Measurements from ENCODE around the gene CTPS2. TPM values are rescaled to one million over a fixed set of nuclear protein-coding genes. Genes with fewer than 3 reads are reported as not detected.

Gene CTPS2
- total RNA-seq, 1 donor from 2014 or later: 16.4 TPM

- DNase-seq (ENCODE audit: low read depth): no peak
These were observed 69.3 kb downstream of the CTPS2 start for GRCh38 chrX:16643176-16643575.

GRCh38 chrX:16640823-16641222 lies 71.6 kb downstream of the CTPS2 start:
- TF ChIP-seq, protein P1, sequence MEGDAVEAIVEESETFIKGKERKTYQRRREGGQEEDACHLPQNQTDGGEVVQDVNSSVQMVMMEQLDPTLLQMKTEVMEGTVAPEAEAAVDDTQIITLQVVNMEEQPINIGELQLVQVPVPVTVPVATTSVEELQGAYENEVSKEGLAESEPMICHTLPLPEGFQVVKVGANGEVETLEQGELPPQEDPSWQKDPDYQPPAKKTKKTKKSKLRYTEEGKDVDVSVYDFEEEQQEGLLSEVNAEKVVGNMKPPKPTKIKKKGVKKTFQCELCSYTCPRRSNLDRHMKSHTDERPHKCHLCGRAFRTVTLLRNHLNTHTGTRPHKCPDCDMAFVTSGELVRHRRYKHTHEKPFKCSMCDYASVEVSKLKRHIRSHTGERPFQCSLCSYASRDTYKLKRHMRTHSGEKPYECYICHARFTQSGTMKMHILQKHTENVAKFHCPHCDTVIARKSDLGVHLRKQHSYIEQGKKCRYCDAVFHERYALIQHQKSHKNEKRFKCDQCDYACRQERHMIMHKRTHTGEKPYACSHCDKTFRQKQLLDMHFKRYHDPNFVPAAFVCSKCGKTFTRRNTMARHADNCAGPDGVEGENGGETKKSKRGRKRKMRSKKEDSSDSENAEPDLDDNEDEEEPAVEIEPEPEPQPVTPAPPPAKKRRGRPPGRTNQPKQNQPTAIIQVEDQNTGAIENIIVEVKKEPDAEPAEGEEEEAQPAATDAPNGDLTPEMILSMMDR (conservative IDR thresholded peaks at IDR 0.05; ENCODE audit: low read depth, low read length): no peak
- H3K4me3 ChIP-seq (ENCODE audit: low read depth, low read length): no peak overlapping the region
- no peak for DNase-seq (ENCODE audit: low read depth)

More at GRCh38 chrX:16643176-16643575, 69.3 kb downstream of the CTPS2 start:
- TF ChIP-seq, protein P1 (conservative IDR thresholded peaks at IDR 0.05; ENCODE audit: low read depth, low read length): no peak
- no peak overlapping the region for H3K4me3 ChIP-seq (ENCODE audit: low read depth, low read length)

DNA sequence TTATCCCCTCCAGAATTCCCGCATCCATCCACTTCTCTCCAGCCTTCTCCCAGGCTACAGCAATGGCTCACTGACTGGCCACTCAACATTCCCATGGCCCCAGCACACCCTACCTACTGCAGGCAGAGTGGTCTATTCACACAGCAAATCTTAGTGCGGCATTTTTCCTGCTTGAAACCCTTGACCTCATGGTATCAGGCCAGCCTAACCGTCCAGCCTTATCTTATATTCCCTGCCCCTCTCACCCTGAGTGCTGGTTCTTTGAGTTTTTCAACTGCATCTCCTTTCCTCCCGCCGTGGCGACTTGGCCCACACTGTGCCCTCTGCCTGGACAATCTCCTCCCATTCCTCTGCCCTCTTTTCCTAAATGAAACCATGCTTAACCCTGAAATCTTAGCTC lies 72.5 kb downstream of the CTPS2 start:
- H3K4me3 ChIP-seq (ENCODE audit: low read depth, low read length): no peak overlapping the region
- DNase-seq (ENCODE audit: low read depth): no peak
- TF ChIP-seq, protein P1 (conservative IDR thresholded peaks at IDR 0.05; ENCODE audit: low read depth, low read length): no peak

DNA sequence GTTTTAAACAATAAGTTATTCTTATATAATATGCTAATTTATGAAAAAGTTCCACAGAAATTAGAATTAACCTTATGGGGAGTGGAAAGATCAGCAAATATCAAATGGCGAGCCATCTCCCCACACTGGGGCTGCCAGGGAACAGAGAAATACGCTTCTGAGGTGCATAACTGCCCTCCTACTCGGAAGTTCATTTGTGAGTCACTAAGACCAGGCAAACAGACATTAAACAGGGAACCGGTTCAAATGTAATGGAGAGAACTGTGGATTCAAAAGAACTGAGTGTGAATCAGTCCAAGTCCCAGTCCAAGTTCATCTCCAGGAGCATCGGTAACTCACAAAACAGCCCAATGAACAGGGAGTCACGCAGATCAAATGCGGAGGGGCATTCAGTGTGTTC lies 73.9 kb downstream of the CTPS2 start:
- DNase-seq (ENCODE audit: low read depth): no peak
- no peak overlapping the region for H3K4me3 ChIP-seq (ENCODE audit: low read depth, low read length)
- TF ChIP-seq, protein P1 (conservative IDR thresholded peaks at IDR 0.05; ENCODE audit: low read depth, low read length): no peak

DNA sequence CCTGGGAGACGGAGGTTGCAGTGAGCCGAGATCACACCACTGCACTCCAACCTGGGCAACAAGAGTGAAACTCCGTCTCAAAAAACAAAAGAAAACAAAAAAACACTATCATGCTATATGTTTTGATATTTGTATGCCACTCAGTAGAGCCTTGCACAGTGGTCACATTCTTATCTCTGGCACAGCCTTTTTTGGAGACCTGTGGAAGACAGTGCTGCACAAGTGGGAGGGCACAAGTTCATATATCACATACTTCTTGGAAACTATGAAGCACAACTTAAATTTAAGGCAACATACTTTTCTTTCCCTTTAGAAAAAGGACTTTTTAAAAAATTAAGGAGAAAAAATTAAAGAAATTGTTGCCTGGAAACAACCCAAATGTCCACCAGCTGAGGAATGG lies 76.9 kb downstream of the CTPS2 start:
- TF ChIP-seq, protein P1 (conservative IDR thresholded peaks at IDR 0.05; ENCODE audit: low read depth, low read length): no peak
- no peak for DNase-seq (ENCODE audit: low read depth)
- no peak overlapping the region for H3K4me3 ChIP-seq (ENCODE audit: low read depth, low read length)

GRCh38 chrX:16635040-16635439 lies 77.4 kb downstream of the CTPS2 start:
- TF ChIP-seq, protein P1 (conservative IDR thresholded peaks at IDR 0.05; ENCODE audit: low read depth, low read length): no peak
- H3K4me3 ChIP-seq (ENCODE audit: low read depth, low read length): no peak overlapping the region
- DNase-seq (ENCODE audit: low read depth): no peak

DNA sequence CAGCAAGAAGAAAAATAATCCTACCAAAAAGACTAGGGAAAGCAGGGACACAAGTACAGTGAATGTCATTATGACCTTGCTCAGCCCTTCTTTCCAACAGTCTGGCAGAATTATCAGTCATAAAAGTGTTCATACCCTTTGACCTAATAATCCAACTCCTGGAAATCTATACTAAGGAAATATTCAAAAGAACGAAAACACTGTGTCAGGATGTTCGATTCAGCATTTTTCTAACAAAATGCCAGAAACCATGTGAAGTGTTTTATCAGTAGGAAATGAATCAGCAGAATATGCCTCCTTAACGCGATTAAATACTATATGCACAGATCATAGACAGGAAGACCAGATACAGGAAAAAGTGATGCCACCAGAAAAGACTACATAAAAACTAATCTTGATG lies 78.7 kb downstream of the CTPS2 start:
- no peak overlapping the region for H3K4me3 ChIP-seq (ENCODE audit: low read depth, low read length)
- no peak for DNase-seq (ENCODE audit: low read depth)
- TF ChIP-seq, protein P1 (conservative IDR thresholded peaks at IDR 0.05; ENCODE audit: low read depth, low read length): no peak
